Measurements from ENCODE around the gene BRIP1.

BRIP1 gene

DNA sequence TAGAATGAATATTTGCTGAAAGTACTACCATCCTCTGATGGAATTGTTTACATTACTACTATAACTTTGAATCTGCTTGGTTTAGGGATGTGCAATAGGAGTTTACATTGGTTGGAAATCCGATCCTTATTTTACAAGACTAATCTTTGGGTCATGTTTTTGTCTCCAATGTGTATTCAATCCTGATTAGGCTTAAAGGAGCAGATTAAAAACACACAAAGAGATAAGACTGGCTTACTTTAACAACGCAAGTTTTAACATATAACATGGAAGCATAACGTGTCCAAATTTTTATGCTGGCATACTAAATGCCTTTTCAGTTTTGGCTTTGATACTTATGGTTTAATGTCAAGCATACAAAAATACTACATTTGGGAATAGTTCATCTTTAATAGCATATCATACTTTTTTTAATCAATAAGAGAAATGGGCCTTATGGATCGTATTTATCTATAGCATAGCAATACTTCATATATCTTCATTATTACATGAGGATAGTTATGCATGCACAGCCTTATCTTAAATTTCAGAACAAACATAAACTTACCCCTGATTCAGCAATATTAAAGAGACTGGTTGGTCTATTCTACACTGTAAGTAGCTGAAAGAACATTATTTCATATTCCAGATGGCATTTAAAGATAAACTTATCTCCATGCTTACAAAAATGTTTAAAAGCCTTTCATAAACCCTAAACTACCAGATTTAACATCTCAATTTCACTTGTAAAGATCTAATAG is 202.4 kb downstream of the BRIP1 start:
- DNase-seq (ENCODE audit: low spot score): no peak

DNA sequence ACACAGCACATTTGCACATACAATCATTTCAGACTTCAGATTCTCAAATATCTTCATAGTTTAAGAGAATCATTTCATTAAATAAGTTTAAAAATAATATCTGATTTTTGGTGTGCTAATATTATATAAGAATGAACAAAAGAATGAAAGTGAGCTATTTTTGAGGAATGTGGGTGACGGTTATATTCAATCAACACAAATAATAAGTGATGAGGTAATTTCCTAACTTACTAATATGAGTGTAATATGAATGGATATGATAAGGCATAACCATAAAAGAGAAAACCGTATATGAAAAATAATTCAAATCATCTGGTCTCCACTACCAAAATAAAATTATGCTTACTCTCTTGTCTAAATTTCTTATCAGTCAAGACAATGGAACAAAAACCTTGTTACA is 203.9 kb downstream of the BRIP1 start:
- DNase-seq (ENCODE audit: low spot score): no peak

DNA sequence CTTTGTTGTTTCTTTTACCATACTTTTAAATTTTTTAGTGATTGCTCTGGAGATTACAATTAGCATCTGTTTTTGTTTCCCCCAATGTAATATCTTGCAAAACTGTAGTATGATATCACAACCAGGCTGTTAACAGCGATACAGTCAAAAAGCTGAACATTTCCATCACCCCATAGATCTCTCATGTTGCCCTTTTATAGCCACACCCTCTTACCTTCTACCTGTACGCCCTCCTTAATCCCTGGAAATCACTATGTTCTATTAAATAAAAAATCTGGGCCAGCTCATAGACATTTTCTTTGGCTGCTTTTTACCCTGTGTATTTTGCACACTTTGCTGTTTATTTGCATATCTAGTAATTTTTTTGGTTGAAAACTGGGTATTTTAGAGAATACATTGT is 205.1 kb downstream of the BRIP1 start:
- DNase-seq (ENCODE audit: low spot score): no peak

DNA sequence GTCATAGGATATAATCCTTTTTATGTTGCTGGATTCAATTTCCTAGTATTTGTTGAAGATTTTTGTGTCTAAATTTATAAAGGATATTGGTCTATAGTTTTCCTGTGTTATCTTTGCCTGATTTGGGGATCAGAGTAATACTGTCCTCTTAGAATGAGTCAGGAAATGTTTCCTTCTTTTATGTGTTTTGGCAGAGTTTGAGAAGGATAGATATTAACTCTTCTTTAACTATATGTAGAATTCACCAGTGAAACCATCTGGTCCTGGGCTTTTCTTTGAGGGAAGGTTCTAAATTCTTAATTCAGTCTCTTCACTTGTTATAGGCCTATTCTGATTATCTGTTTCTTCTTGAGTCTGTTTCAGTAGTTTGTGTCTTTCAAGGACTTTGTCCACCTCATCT is 206.0 kb downstream of the BRIP1 start:
- no peak for DNase-seq (ENCODE audit: low spot score)

DNA sequence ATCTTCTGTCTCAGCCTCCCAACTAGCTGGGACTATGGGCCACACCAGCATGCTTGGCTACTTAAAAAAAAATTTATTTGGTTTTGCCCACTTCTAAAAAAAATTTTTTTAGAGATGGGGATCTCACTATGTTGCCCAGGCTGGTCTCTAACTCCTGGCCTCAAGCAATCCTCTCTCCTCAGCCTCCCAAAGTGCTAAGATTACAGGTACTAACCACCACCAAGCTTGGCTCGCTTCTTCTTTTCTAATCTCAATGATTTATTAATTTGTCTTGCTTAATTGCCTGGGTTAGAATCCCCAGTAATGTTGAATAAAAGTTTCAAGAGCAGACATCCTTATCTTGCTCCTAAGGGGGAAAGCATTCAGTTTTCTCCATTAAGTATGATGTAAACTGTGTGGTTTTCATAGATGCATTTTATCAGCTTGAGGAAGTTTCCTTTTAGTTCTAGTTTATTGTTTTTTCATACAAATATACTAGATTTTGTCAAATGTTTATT is 206.6 kb downstream of the BRIP1 start:
- no peak for DNase-seq (ENCODE audit: low spot score)

DNA sequence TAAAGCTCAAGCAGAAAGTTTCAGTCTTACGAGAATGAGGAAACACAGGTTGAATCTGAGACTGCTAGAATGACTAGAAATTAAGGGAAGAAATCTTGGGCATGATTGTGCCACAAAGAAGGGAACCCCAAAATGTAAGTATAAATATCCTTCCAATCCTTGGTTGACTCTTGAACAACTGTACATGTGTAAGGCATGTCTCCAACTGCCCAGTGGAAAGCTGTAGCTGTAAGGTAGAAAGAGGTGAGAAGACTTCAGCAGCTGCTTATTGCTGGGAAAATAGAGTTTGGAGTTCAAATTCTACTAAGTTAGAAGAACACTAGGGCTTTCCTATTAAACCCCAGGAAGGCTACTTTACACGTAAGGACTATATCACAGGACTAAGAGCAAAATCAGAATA is 212.6 kb downstream of the BRIP1 start:
- no peak for DNase-seq (ENCODE audit: low spot score)

DNA sequence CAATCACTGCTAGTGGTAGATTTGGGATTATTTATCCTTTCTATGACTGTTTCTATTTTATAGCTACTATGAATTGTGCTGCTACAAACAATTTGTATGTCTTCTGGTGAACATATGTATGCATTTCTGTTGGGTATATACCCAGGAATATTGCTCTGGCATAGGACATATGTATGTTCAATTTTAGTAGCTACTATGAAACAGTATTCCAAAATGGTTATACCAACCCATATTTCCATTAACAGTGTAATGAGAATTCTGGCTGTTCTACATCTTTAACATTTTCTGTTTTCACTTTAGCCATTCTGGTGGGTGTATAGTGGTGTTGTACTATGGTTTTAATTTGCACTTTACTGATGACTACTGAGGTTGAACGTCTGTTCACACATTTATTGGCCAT is 214.7 kb downstream of the BRIP1 start:
- no peak for DNase-seq (ENCODE audit: low spot score)

DNA sequence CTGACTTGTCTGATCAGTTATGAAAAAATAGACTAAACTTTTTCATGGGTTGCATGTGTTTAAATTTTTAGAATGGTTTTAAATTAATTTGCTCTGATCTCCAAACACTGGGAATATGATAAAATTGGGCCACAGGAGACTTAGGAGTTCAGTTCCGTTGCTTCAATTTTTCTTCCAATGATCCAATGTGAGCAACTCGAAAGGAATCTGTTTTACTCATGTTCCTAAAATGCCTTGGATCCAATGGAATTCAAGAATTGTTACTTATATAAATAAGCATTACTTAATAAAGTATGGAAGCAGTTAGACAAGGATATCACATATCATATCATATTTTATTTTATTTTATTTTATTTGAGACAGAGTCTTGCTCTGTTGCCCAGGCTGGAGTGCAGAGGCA is 216.3 kb downstream of the BRIP1 start:
- peak; percentile 48 for DNase-seq (ENCODE audit: low spot score)

DNA sequence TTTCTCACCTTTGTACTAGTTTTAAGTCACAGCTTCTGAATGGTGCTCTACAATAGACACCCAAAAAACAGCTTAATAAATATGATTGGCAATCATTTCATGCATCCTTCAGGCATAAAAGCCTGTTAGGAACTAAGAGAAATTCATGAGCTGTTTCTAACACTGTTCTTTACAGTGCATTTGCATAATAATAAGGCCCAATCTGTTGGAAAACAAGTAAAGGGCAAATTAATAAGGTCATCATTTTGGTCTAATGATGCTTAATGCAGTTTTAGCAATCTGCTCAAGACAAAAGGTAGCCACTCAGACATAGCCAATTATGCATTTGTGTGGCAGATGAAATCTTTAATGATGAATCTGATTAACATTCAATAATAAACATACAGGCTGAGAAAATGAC is 216.8 kb downstream of the BRIP1 start:
- no peak for DNase-seq (ENCODE audit: low spot score)

DNA sequence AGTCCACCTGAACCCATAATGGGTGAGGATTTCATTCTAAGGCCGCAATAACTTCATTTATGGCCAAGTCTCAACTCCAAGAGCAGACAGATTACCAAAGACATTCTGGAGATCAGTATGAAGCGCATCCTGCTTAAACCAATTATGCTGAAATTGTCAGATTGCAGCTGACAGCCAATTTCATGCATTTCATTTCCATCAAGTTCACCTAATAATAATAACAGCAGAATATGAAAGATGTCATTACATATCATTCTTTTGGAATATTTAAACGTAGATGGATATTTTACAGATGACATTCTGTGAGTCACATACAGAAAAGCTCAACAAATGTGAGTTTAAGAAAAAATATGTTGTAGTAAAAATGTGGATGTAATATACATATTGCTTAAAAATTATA is 217.4 kb downstream of the BRIP1 start:
- no peak for DNase-seq (ENCODE audit: low spot score)

DNA sequence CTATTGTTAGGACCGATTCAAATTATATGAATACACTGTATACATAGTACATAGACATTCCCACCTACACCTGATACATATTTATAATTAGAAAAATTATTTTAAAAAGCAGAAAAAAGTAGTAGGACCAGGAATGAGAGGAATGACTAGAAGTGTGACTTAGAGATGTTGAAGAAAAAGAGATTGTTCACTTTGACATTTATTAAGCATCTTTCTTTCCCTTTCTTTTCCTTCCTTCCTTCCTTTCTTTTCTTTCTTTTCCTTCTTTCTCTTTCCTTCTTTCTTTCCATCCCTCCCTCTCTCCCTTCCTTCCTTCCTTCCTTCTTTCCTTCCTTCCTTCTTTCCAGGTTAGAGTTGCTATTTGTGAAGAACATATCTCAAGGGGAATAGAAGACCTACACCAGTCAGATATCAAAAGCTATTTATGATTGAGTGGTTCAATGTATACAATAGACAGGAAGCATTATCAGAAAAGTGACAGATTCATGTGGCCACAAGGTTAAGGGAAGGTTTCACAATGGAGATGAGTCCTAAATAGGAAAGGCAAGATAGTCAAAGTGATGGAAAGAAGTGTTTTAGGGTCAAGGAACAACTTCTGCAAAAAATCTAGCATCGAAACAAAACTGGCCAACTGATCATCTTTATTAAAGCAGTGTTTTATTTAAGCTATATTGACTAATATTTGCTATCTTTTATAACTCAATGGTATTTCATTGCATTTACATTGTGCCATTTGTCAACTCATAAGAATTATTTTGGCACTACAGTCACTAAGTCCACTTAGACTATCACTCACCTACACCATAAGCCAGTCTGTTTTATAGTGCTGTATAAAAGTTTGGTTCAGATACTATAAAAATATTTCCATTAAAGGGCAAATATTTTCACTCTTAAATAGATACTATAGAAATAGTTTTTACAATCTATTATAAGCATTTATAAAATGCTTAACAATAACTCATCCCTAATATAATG is 218.2 kb downstream of the BRIP1 start:
- no peak for DNase-seq (ENCODE audit: low spot score)

DNA sequence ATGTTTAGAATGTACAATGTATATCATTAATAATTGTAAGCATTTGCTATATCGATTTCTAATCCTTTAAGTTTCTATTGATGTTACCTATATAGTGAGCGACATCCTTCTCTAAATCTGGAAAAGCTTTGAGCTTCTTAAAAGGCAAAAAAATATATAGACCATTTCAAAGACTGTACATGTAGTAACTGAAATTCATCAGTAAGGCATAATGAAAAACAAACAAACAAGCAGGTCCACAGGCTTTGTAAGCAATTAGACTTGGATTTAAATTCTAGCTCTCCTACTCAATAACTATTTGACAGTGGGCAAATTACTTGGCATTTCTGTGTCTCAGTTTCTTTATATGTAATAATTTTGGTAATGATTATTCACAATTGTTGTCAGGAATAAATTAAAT is 220.6 kb downstream of the BRIP1 start:
- DNase-seq (ENCODE audit: low spot score): no peak

DNA sequence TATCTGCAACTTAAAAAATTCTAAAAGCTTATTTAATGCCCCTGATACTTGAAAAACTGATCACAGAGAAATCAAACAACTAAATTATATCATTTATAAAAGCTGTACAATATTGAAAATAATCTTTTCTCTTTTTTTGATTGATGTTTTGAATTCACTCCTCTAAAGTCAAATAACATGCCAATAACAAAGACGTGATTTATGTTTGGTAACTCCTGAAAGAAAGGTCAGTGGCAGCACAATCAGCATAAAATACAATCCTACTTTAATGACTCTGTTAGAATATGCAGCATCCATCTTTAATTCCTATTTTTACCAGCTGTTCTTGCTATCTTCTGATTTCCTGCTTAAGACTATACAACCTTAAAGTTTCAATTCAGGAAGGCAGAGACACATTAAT is 221.6 kb downstream of the BRIP1 start:
- no peak for DNase-seq (ENCODE audit: low spot score)

DNA sequence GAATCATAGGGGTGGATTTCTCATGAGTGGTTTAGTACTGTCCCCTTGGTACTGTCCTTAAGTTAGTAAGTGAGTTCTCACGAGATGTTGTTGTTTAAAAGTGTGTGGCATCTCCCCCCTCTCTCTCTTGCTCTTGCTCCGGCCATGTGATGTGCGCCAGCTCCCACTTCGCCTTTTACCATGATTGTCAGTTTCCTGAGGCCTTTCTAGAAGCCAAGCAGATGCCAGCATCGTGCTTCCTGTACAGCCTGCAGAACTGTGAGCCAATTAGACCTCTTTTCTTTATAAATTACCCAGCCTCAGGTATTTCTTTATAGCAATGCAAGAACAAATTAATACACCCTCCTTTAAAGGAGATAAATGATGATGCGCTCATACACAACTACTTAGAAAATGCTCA is 222.2 kb downstream of the BRIP1 start:
- no peak for DNase-seq (ENCODE audit: low spot score)

DNA sequence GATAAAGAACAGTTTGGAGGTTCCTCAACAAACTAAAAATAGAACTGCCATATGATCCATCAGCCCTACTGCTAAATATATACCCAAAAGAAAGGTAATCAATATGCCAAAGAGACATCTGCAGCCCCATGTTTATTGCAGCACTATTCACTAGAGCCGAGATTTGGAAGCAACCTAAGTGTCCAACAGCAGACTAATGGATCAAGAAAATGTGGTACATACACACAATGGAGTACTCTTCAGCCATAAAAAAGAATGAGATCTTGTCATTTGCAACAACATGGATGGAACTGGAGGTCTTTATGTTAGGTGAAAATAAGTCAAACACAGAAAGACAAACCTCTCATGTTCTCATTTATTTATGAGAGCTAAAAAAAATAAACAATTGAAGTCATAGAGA is 223.5 kb downstream of the BRIP1 start:
- no peak for DNase-seq (ENCODE audit: low spot score)

DNA sequence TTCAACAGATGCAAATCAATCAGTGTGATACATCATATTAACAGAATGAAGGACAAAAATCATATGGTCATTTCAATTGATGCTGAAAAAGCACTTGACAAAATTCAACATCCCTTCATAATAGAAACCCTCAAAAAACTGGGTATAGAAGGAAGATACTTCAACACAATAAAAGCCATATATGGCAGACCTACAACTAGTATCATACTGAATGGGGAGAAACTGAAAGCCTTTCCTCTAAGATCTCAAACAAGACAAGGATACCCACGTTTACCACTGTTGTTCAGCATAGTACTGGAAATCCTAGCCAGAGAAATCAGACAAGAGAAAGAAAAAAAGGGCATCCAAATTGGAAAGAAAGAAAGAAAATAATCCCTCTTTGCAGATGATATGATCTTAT is 225.2 kb downstream of the BRIP1 start:
- no peak for DNase-seq (ENCODE audit: low spot score)

DNA sequence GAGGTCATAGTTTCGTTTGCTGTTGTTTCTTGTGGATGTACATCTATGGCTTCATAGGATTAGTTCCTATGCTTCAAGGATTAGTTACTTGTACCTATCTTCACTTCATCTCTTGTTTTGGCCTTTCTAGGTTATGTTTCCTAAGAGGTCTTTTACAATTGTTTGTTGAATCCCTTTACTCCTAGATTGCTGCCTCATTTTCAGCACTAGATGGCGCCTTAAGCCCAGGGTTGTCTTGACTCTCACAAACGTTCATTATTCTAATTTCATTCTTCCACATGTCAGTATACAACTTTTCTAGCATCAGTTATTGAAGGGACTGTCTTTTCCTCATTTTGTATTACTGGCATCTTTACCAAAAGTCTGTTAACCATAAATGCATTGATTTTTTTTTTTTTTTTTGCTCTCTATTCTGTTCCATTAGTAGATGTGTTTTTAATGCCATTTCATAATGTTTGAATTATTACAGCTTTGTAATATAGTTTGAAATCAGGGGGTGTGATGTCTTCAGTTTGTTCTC is 227.4 kb downstream of the BRIP1 start:
- DNase-seq (ENCODE audit: low spot score): peak; percentile 37

DNA sequence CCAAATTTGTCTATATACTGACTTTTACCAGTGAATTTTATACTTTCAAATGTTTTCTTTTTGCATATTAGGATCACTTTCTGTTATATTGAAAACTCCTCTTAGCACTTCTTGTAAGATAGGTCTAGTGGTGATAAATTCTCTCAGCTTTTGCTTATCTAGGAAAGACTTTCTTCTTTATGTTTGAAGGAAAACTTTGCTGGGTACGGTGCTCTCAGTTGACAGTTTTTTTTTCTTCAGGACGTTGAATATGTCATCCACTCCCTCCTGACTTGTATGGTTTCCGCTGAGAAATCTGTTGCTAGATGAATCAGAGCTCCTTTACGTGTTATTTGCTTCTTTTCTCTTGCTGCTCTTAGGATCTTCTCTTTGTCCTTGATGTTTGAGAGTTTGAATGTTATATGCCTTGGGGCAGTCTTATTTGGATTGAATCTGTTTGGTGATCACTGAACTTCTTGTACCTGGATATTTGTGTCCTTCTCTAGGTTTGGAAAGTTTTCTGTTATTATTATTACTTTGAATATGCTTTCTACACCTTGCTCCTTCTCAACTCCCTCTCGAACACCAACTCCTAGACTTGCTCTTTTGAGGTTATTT is 228.3 kb downstream of the BRIP1 start:
- DNase-seq (ENCODE audit: low spot score): no peak

DNA sequence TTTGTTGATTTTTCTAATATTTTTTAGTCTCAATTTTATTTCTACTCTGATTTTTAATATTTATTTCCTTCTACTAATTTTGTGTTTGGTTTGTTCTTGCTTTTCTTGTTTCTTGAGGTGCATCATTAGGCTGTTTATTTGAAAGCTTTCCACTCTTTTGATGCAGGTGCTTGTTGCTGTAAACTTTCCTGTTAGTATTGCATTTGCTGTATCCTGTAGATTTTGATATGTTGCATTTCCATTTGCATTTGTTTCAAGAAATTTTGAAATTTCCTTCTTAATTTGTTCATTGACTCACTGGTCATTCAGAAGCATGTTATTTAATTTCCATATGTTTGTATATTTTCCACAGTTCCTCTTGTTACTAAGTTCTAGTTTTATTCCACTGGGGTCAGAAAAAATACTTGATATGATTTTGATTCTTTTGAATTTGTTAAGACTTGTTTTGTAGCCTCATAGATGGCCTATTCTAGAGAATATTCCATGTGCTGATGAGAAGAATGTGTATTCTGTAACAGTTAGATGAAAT is 229.3 kb downstream of the BRIP1 start:
- DNase-seq (ENCODE audit: low spot score): no peak

DNA sequence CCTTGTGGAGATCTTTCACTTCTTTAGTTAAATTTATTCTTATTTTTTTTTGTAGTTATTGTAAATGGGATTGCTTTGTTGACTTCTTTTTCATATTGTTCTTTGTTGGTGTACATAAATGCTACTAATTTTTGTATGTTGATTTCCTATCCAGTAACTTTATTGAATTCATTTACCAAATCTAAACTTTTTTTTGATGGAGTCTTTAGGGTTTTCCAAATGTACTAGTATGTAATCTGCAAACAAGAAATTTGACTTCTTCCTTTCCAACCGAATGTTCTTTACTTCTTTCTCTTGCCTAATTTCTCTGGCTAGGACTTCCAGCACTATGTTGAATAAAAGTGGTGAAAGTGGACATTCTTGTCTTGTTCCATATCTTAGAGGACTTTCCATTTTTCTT is 230.5 kb downstream of the BRIP1 start:
- no peak for DNase-seq (ENCODE audit: low spot score)

DNA sequence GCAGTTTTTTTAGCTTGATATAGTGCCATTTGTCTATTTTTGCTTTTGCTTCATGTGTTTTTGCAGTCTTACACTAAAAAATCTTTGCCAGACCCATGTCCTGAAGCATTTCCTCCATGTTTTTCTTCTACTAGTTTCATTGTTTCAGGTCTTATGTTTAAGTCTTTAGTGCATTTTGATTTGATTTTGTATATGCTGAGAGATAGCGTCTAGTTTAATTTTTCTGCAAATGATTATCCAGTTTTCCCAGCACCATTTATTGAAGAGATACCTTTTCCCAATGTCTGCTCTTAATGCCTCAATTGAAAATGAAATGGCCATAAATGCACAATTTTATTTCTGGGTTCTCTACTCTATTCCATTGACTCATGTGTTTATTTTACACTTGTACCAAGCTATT is 231.5 kb downstream of the BRIP1 start:
- no peak for DNase-seq (ENCODE audit: low spot score)

Measured in GM03348 (cell line).